Right cardiac atrium (tissue), 5 donors: ENCODE results near the gene TADA2B. TPM values are rescaled to one million over a fixed set of nuclear protein-coding genes. Genes with fewer than 3 reads are reported as not detected.

Experiments
- ATAC-seq, 2 donors: fragments of 200-7000 bp; cut with Tn5 transposase; one replicate each; pipeline versions ENCODE4 v1.8.0 to v1.9.1; 2020; ENCODE audit warnings: moderate library complexity in 2 of 2, mild to moderate bottlenecking in 1 of 2
- DNase-seq, 3 donors: peaks; one replicate each; pipeline ENCODE4 v3.0.0-alpha.2; 2020
- H3K27ac ChIP-seq: one replicate; pipeline ENCODE4 v1.5.1; 2013; ENCODE audit warnings: mild to moderate bottlenecking, low read length, control low read depth, moderate library complexity
- H3K27me3 ChIP-seq: one replicate; pipeline ENCODE4 v1.6.1; 2013; ENCODE audit not compliant: control insufficient read depth, insufficient read depth
- H3K4me1 ChIP-seq: one replicate; pipeline ENCODE4 v1.6.1; 2013; ENCODE audit warnings: low read length; ENCODE audit not compliant: control insufficient read depth, insufficient read depth
- H3K4me3 ChIP-seq: one replicate; pipeline ENCODE4 v1.5.1; 2013; ENCODE audit warnings: low read length, control low read depth
- H3K9me3 ChIP-seq: one replicate; pipeline ENCODE4 v1.6.1; 2013; ENCODE audit warnings: low read length; ENCODE audit not compliant: control insufficient read depth
- WGBS: extraction: QIAGEN DNeasy Blood & Tissue Kit; methylation state at CpG from one replicate; pipeline ENCODE4 v1.1.7; 2013; 5-methylcytosine and 5-hydroxymethylcytosine counted together
- intact Hi-C, 4 donors: fragments of 100-400 bp; cut with DNase I; formaldehyde crosslinking; loops; one replicate each; pipeline versions ENCODE4 v1.11.0 to v1.14.0; 2022 to 2023
- polyA plus RNA-seq: library from polyadenylated mRNA; stranded (reverse); fragments of 200-250 nt; gene quantifications from one replicate; pipeline ENCODE4 v1.2.3, GENCODE V29; 2013
- total RNA-seq, 4 donors: library from RNA; stranded (reverse); fragmentation: NEBNext Ultra II Directional; extraction: Animal tissue kit (Norgen Biotek cat#: 25700); gene quantifications; one replicate each; pipeline ENCODE4 v1.2.1, GENCODE V29; 2021
- donor health status: healthy with polysubstance abuse.
- donor health status: DM: no; HTN: yes; CAD: no.
- donor health status: DM: no; HTN: no; CAD: no.
- donor health status: DM: no; HTN: yes; CAD: no; lungs with severe emphysema.
- donor health status: DM: yes; HTN: yes; CAD: no.

TADA2B gene
- total and polyA plus RNA-seq, 5 donors, result 19.7 to 35.6 (median 30.5) TPM

- Histone ChIP-seq H3K4me3 (no peak overlapping the region), H3K27me3 (no peaks in the 10 kb centered on the region), H3K9me3 (no peaks in the 10 kb centered on the region), H3K27ac (no peak overlapping the region), H3K4me1 (no peaks in the 10 kb centered on the region)
- intact Hi-C loops, result no loop called here
- WGBS, result 94% methylated on average over 7 of the region's 7 CpGs
- no peak for DNase-seq
- no peak for ATAC-seq
These were observed 15.9 kb upstream of the TADA2B start for GRCh38 chr4:7027284-7027683.

DNA sequence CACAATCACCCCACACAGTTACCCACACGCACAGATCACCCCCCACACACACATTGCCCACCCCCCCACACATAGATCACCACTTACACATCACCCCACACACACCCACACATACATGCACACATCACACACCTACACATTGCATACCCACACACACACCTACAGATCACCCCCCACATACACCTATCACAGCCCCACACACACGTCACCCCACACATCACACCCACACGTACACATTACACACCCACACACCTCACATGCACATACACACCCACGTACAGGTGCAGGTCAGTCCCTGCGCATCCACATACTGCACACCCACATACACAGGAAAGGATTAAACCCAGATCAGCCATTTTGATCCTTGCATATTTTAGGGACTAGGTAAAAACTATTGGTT lies 15.3 kb upstream of the TADA2B start:
- Histone ChIP-seq H3K4me1 (no peaks in the 10 kb centered on the region), H3K27ac (no peak overlapping the region), H3K27me3 (no peaks in the 10 kb centered on the region), H3K4me3 (no peak overlapping the region), H3K9me3 (no peaks in the 10 kb centered on the region)
- ATAC-seq (no peak), DNase-seq (no peak)
- WGBS, result 90% methylated on average over 5 of the region's 5 CpGs
- intact Hi-C loops, result no loop called here

DNA sequence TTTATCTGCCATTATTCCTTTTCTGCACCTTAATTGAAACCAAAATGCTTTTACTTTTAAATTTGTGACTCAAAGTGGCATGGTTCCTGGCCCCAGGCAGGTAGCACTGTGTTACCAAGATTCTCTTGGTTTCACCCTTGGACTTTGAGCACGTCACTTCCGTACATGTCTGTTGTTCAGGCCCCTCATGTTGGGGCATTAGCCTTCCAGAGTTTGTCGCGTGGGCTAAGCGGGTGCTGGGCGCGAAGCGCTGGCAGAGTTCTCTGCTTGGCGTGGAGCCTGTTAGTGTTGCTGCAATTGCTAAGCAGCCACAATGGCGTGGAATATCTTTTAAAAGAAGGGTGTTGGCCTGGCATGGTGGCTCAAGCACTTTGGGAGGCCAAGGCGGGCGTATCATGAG lies 14.0 kb upstream of the TADA2B start:
- ATAC-seq, result no peak
- WGBS, result 92% methylated on average over 12 of the region's 12 CpGs
- Histone ChIP-seq H3K4me1 (no peaks in the 10 kb centered on the region), H3K4me3 (no peak overlapping the region), H3K27ac (no peak overlapping the region), H3K27me3 (no peaks in the 10 kb centered on the region), H3K9me3 (no peaks in the 10 kb centered on the region)
- intact Hi-C loops, result no loop called here
- DNase-seq, result no peak

DNA sequence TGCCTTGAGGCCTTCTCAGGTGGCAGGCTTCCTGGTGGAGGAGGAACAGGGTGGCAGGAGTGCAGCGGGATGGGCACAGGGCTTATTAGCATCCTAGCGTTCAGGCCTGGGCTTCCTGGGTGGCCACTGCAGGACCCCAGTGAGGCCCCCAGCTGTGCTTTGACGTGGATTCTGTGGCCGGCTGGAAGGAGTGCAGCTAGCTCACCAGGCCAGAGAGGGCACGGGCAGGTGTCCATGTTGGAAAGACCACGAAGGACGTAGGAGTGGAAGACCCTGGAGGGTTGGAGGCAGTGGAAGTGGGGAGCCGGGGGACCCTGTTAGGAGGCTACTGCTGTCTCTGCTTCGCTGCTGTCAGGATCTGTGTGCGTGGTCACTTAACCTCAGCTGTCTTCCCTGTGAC lies 13.3 kb upstream of the TADA2B start:
- WGBS, result 95% methylated on average over 10 of the region's 10 CpGs
- Histone ChIP-seq H3K4me1 (no peaks in the 10 kb centered on the region), H3K9me3 (no peaks in the 10 kb centered on the region), H3K4me3 (no peak overlapping the region), H3K27ac (no peak overlapping the region), H3K27me3 (no peaks in the 10 kb centered on the region)
- ATAC-seq (no peak), DNase-seq (no peak)
- intact Hi-C loops, result loop anchor here in 1 of 4 donors (5.0 kb wide), 1 partner anchor 42 kb away; no protein-coding TSS in a partner anchor

- ATAC-seq (no peak), DNase-seq (no peak)
- WGBS, result 95% methylated on average over 10 of the region's 10 CpGs
- Histone ChIP-seq H3K27me3 (no peaks in the 10 kb centered on the region), H3K9me3 (no peaks in the 10 kb centered on the region), H3K27ac (no peak overlapping the region), H3K4me3 (no peak overlapping the region), H3K4me1 (no peaks in the 10 kb centered on the region)
- intact Hi-C loops, result loop anchor here in 1 of 4 donors (5.0 kb wide), 1 partner anchor 41 kb away; no protein-coding TSS in a partner anchor
These were observed 12.3 kb upstream of the TADA2B start for GRCh38 chr4:7030856-7031255.

DNA sequence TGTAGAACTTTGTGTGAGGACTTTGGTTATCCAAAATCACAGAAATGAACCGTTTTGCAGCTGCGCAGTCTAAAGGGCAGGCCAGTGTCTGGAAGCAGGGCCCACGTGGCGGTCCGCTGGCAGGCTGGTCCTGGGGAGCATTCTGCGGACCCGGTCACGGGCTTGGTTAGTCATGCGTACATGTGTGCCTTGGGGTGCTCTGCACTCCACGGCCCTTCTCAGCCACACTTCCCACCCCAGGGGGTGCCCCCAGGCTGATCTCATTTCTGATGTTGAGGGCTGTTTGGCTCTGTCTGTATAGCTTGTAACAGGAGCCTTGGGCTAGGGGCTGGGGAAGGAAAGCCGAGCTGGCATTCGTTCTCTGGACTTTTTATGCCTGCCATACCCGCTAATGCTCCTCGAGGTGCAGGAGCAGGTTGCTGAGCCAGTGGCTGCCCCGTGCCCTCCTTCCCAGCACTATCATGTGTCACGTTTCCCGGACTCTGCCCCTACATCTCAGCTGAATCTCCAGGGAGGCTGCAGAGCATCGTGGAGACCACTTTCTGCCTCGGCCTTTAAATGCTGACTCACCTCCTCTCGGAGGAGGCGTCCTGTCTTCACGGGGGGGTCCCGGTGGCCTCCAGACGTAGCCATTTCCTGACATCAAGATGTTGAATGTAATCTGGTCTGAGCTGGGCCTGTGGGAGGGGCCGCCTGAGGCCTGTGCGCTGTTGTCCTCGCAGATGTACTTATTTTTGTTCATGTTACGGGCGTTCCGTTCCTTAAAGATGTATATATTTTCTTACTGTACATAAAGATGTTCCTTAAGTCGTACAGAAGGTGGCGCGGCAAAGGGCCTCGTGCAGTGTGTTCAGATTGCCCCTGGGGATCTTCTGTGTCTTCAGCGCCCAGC lies 11.4 kb upstream of the TADA2B start:
- DNase-seq, result no peak
- WGBS, result 77% methylated on average over 35 of the region's 35 CpGs
- intact Hi-C loops, result loop anchor here in 1 of 4 donors (5.0 kb wide), 1 partner anchor 40 kb away; no protein-coding TSS in a partner anchor

GRCh38 chr4:7032596-7032995 lies 10.6 kb upstream of the TADA2B start:
- Histone ChIP-seq H3K27ac (no peak overlapping the region), H3K4me3 (no peak overlapping the region), H3K27me3 (no peaks in the 10 kb centered on the region), H3K4me1 (no peaks in the 10 kb centered on the region), H3K9me3 (no peaks in the 10 kb centered on the region)
- DNase-seq (no peak), ATAC-seq (no peak)
- 88% methylated on average over 8 of the region's 8 CpGs for WGBS
- intact Hi-C loops, result loop anchor here in 1 of 4 donors (5.0 kb wide), 1 partner anchor 40 kb away; no protein-coding TSS in a partner anchor

More for the DNA sequence above, 11.4 kb upstream of the TADA2B start:
- ATAC-seq, result no peak
- Histone ChIP-seq H3K4me1 (no peaks in the 10 kb centered on the region), H3K9me3 (no peaks in the 10 kb centered on the region), H3K27ac (no peak overlapping the region), H3K4me3 (no peak overlapping the region), H3K27me3 (no peaks in the 10 kb centered on the region)

DNA sequence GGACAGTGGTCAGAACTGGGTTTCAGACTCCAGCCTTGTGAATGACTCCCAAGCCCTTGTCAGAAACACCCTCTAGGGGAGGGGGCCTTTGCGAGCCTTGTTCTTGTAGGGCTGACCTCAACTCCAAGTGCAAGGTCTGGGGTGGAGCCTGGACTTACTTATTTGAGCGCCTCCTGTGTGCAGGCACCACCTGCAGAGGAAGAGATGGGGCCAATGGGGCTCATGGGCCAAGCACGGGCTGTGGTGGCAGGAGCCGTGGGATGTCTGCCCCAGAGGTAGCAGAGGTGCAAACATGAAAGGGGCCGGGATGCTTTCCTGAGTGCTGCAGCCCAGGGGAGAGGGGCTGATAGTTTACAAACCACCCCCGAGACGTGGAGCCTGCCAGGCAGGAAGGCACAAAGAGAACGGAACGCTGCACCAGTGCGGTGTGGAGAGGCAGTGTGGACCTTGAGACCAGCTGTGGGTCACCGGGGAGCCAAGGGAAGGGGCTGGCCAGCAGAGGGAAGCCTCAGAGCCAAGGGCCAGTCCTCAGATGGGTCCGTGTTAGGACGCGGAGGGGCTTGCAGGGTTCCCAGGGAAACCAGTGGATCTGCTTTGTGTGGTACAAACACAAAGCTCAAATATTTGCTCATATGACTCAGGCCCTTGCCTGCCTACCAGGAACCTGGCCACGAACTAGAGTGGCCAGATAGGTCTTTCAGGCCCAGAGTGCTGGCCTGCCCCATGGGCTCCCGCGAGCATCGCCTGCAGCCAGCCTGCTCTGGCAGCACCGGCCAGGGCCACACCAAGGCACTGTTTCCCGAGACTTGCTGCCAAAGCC lies 8.7 kb upstream of the TADA2B start:
- DNase-seq, result no peak
- ATAC-seq, result peak; percentile 38 to 45
- WGBS, result 65% methylated on average over 20 of the region's 20 CpGs

DNA sequence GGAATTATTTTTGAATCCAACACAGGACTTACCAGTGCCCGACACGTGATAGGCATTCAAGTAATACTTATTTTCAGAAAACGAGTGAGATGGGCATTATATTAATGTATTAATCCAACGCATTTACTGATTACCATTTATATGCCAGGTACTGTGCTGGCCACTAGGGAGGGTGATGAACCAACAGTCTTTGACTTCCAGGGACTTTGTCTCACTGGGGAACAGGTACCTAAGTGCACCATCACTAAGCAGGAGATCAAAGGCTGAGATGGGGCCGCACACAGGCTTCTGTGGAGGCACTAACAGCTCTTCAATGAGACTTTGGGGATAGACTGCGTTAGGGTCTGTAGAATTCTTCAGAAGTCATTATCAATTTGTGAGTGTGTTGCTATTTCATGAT lies 5.7 kb upstream of the TADA2B start:
- Histone ChIP-seq H3K4me1 (no peaks in the 10 kb centered on the region), H3K27ac (no peak overlapping the region), H3K27me3 (no peaks in the 10 kb centered on the region), H3K4me3 (no peak overlapping the region), H3K9me3 (no peaks in the 10 kb centered on the region)
- DNase-seq, result no peak
- ATAC-seq, result no peak
- intact Hi-C loops, result no loop called here
- 56% methylated on average over 6 of the region's 6 CpGs for WGBS

More for the DNA sequence above, 8.7 kb upstream of the TADA2B start:
- no peaks in the 10 kb centered on the region for H3K27me3 ChIP-seq
- H3K27ac ChIP-seq, result no peak overlapping the region
- no peaks in the 10 kb centered on the region for H3K9me3 ChIP-seq
- intact Hi-C loops, result loop anchor here in 1 of 4 donors (5.0 kb wide), 1 partner anchor 38 kb away; no protein-coding TSS in a partner anchor
- no peak overlapping the region for H3K4me3 ChIP-seq
- H3K4me1 ChIP-seq, result no peaks in the 10 kb centered on the region

DNA sequence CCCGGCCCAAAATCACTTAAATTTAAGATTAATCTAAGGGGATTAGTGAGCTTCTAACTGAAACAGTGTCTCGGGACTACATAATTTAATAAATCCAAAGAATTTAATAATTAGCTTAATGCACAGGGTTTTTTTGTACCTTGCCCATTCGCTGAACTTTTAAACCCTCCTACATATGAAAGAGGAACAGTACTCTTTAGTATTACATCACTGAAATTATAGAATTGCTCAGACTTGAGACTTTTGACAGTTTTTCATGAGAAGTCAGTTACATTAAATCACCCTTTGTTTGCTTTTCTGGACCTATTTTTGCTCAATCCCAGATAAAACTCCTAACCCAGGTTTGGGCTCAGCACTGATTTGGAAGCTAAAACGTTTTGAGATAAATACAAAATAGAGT lies 2.4 kb upstream of the TADA2B start:
- 84% methylated on average over 4 of the region's 4 CpGs for WGBS
- no peak for DNase-seq
- Histone ChIP-seq H3K4me3 (no peak overlapping the region), H3K27ac (no peak overlapping the region), H3K4me1 (peaks cover 5% of the 10 kb centered on the region), H3K27me3 (no peaks in the 10 kb centered on the region), H3K9me3 (no peaks in the 10 kb centered on the region)
- ATAC-seq, result no peak
- intact Hi-C loops, result loop anchor here in 1 of 4 donors (5.0 kb wide), 1 partner anchor 48 kb away; no protein-coding TSS in a partner anchor

DNA sequence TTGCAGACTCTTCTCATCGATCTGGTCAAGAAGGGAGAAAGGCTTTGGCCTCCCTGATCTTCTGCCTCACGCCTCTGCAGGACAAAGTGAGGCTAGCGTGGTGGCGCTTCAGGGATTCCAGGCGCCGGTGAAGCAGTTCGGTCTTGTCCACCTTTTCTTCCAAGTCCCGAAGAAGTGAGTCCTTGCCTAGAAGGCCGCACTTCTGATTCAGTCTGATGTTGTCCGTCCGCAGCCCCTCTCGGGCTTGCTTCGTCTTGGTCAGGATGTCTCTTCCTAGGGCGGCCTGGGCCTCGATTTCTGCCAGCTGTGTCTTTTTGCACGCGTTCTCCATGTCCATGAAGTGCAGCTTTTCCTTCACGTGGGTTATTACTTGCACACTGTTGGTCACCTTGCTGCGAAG lies 1.9 kb upstream of the TADA2B start:
- WGBS, result 94% methylated on average over 19 of the region's 19 CpGs
- DNase-seq (no peak), ATAC-seq (no peak)
- Histone ChIP-seq H3K9me3 (no peaks in the 10 kb centered on the region), H3K27ac (no peak overlapping the region), H3K4me1 (peaks cover 5% of the 10 kb centered on the region), H3K27me3 (no peaks in the 10 kb centered on the region), H3K4me3 (no peak overlapping the region)
- intact Hi-C loops, result loop anchor here in 1 of 4 donors (5.0 kb wide), 1 partner anchor 49 kb away; no protein-coding TSS in a partner anchor
